ENCODE measurements around the gene SOAT2. TPM values are rescaled to one million over a fixed set of nuclear protein-coding genes. Genes with fewer than 3 reads are reported as not detected.
A peak's percentile ranks its signal among the peaks of the same experiment; 100 is the strongest.

SOAT2 gene
- total and polyA plus RNA-seq, 4 donors: 0.48 to 9.4 (median 1.3) TPM

DNA sequence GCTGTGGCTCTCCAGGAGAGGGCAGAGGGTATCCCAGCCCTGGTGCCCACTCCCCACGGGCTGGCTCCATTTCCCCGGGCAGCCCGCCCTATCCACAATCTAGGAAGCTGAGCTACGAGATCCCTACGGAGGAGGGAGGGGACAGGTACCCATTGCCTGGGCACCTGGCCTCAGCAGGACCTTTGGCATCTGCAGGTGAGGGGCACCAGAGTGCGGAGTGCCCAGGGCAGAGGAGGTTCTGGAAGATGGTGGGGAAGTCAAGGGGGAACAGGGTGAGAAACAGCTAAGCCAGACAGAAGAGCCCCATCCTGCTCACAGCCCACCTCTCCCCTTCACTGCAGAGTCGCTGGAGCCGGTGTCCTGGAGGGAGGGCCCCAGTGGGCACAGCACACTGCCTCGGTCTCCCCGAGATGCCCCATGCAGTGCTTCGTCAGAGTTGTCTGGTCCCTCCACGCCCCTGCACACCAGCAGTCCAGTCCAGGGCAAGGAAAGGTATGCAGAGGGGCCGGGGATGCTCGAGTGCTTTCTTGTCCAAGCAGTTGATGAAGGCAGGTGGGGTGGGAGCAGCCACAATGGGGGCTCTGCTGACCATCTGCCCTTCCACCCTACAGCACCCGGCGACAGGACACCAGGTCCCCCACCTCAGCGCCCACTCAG is 43.1 kb upstream of the SOAT2 start:
- no peak for DNase-seq (ENCODE audit: low spot score)
- Histone ChIP-seq H3K9ac (ENCODE audit: low read depth in 1 of 2, low read length in 2 of 2) (no peak overlapping the region), H3K4me1 (ENCODE audit: control insufficient read depth in 4 of 4, insufficient read depth in 4 of 4, low read length in 3 of 4) (peaks cover 18 to 49% (median 28%) of the 10 kb centered on the region in 4 donors), H3K27ac (ENCODE audit: low read depth in 1 of 2, low read length in 2 of 2) (peak overlapping the region; percentile 63 to 71), H3K9me3 (ENCODE audit: control insufficient read depth in 4 of 4, low read length in 3 of 4) (no peaks in the 10 kb centered on the region), H3K27me3 (ENCODE audit: control insufficient read depth in 4 of 4, insufficient read depth in 4 of 4, low read length in 3 of 4) (no peaks in the 10 kb centered on the region), H3K4me3 (ENCODE audit: low read depth in 1 of 3, low read length in 3 of 3) (no peak overlapping the region), H3K36me3 (ENCODE audit: control insufficient read depth in 4 of 4, insufficient read depth in 3 of 4, low read depth in 1 of 4, low read length in 3 of 4) (peaks cover 7 to 52% (median 36%) of the 10 kb centered on the region in 4 donors)
- TF ChIP-seq RAD21 (IDR thresholded peaks at IDR 0.05): no peak
- TF ChIP-seq FOXA2 (IDR thresholded peaks at IDR 0.05): no peak
- TF ChIP-seq, protein P1, sequence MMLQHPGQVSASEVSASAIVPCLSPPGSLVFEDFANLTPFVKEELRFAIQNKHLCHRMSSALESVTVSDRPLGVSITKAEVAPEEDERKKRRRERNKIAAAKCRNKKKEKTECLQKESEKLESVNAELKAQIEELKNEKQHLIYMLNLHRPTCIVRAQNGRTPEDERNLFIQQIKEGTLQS (IDR thresholded peaks at IDR 0.05): no peak
- no peak for TF ChIP-seq TAF1 (conservative IDR thresholded peaks at IDR 0.05)
- TF ChIP-seq FOXA1 (IDR thresholded peaks at IDR 0.05): no peak
- TF ChIP-seq, protein P2, sequence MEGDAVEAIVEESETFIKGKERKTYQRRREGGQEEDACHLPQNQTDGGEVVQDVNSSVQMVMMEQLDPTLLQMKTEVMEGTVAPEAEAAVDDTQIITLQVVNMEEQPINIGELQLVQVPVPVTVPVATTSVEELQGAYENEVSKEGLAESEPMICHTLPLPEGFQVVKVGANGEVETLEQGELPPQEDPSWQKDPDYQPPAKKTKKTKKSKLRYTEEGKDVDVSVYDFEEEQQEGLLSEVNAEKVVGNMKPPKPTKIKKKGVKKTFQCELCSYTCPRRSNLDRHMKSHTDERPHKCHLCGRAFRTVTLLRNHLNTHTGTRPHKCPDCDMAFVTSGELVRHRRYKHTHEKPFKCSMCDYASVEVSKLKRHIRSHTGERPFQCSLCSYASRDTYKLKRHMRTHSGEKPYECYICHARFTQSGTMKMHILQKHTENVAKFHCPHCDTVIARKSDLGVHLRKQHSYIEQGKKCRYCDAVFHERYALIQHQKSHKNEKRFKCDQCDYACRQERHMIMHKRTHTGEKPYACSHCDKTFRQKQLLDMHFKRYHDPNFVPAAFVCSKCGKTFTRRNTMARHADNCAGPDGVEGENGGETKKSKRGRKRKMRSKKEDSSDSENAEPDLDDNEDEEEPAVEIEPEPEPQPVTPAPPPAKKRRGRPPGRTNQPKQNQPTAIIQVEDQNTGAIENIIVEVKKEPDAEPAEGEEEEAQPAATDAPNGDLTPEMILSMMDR (IDR thresholded peaks at IDR 0.05; ENCODE audit: low read depth, low read length, missing input control): no peak
- no peak for TF ChIP-seq JUND (IDR thresholded peaks at IDR 0.05)
- TF ChIP-seq SP1 (IDR thresholded peaks at IDR 0.05): no peak
- no peak for TF ChIP-seq GABPA (IDR thresholded peaks at IDR 0.05 in 1 of 2, conservative IDR thresholded peaks at IDR 0.05 in 1 of 2)
- TF ChIP-seq, protein P3, sequence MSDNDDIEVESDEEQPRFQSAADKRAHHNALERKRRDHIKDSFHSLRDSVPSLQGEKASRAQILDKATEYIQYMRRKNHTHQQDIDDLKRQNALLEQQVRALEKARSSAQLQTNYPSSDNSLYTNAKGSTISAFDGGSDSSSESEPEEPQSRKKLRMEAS (IDR thresholded peaks at IDR 0.05): no peak
- no peak for TF ChIP-seq HNF4G (IDR thresholded peaks at IDR 0.05)
- TF ChIP-seq EGR1 (IDR thresholded peaks at IDR 0.05; ENCODE audit: low read depth in 2 of 2): no peak
- TF ChIP-seq, protein P4, sequence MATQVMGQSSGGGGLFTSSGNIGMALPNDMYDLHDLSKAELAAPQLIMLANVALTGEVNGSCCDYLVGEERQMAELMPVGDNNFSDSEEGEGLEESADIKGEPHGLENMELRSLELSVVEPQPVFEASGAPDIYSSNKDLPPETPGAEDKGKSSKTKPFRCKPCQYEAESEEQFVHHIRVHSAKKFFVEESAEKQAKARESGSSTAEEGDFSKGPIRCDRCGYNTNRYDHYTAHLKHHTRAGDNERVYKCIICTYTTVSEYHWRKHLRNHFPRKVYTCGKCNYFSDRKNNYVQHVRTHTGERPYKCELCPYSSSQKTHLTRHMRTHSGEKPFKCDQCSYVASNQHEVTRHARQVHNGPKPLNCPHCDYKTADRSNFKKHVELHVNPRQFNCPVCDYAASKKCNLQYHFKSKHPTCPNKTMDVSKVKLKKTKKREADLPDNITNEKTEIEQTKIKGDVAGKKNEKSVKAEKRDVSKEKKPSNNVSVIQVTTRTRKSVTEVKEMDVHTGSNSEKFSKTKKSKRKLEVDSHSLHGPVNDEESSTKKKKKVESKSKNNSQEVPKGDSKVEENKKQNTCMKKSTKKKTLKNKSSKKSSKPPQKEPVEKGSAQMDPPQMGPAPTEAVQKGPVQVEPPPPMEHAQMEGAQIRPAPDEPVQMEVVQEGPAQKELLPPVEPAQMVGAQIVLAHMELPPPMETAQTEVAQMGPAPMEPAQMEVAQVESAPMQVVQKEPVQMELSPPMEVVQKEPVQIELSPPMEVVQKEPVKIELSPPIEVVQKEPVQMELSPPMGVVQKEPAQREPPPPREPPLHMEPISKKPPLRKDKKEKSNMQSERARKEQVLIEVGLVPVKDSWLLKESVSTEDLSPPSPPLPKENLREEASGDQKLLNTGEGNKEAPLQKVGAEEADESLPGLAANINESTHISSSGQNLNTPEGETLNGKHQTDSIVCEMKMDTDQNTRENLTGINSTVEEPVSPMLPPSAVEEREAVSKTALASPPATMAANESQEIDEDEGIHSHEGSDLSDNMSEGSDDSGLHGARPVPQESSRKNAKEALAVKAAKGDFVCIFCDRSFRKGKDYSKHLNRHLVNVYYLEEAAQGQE (IDR thresholded peaks at IDR 0.05): no peak
- no peak for TF ChIP-seq NR2F2 (IDR thresholded peaks at IDR 0.05)
- TF ChIP-seq YY1 (IDR thresholded peaks at IDR 0.05): no peak
- WGBS: 83% methylated on average over 17 of the region's 17 CpGs

DNA sequence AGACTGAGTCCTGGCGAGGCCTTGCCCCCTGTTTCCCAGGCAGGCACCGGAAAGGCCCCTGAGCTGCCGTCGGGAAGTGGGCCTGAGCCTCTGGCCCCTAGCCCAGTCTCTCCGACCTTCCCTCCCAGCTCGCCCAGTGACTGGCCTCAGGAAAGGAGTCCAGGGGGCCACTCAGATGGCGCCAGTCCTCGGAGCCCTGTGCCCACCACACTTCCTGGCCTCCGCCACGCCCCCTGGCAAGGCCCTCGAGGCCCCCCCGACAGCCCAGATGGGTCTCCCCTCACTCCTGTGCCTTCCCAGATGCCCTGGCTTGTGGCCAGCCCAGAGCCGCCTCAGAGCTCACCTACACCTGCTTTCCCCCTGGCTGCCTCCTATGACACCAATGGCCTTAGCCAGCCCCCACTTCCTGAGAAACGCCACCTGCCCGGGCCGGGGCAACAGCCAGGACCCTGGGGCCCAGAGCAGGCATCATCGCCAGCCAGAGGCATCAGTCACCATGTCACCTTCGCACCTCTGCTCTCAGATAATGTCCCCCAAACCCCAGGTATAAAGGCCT is 42.5 kb upstream of the SOAT2 start:
- Histone ChIP-seq H3K9ac (ENCODE audit: low read depth in 1 of 2, low read length in 2 of 2) (no peak overlapping the region), H3K36me3 (ENCODE audit: control insufficient read depth in 4 of 4, insufficient read depth in 3 of 4, low read depth in 1 of 4, low read length in 3 of 4) (peaks cover 3 to 48% (median 32%) of the 10 kb centered on the region in 4 donors), H3K27me3 (ENCODE audit: control insufficient read depth in 4 of 4, insufficient read depth in 4 of 4, low read length in 3 of 4) (no peaks in the 10 kb centered on the region), H3K9me3 (ENCODE audit: control insufficient read depth in 4 of 4, low read length in 3 of 4) (no peaks in the 10 kb centered on the region), H3K4me3 (ENCODE audit: low read depth in 1 of 3, low read length in 3 of 3) (no peak overlapping the region), H3K4me1 (ENCODE audit: control insufficient read depth in 4 of 4, insufficient read depth in 4 of 4, low read length in 3 of 4) (peaks cover 18 to 45% (median 27%) of the 10 kb centered on the region in 4 donors), H3K27ac (ENCODE audit: low read depth in 1 of 2, low read length in 2 of 2) (peak overlapping the region; percentile 63 to 71)
- 48% methylated on average over 18 of the region's 18 CpGs for WGBS
- DNase-seq (ENCODE audit: low spot score): no peak
- TF ChIP-seq, protein P4 (IDR thresholded peaks at IDR 0.05): no peak
- TF ChIP-seq, protein P3 (IDR thresholded peaks at IDR 0.05): no peak
- TF ChIP-seq, protein P2 (IDR thresholded peaks at IDR 0.05; ENCODE audit: low read depth, low read length, missing input control): no peak
- TF ChIP-seq HNF4G (IDR thresholded peaks at IDR 0.05) (no peak), HNF4A (conservative IDR thresholded peaks at IDR 0.05) (no peak), JUND (IDR thresholded peaks at IDR 0.05) (no peak), NR2F2 (IDR thresholded peaks at IDR 0.05) (no peak), RAD21 (IDR thresholded peaks at IDR 0.05) (no peak)
